ENCODE data around the gene RAD51B. TPM values are rescaled to one million over a fixed set of nuclear protein-coding genes. Genes with fewer than 3 reads are reported as not detected.

The RAD51B gene
- polyA plus RNA-seq, 1 donor: 13.3 TPM

- DNase-seq: no peak
Measured at GRCh38 chr14:68487805-68488590, 668.4 kb downstream of the RAD51B start.

GRCh38 chr14:68491793-68492192 is 672.2 kb downstream of the RAD51B start:
- no peak for DNase-seq

- no peak for DNase-seq
Measured at GRCh38 chr14:68492381-68493151, 673.0 kb downstream of the RAD51B start.

- DNase-seq: no peak
Measured at GRCh38 chr14:68493152-68493911, 673.8 kb downstream of the RAD51B start.

- DNase-seq: no peak
Measured at GRCh38 chr14:68495101-68496039, 675.8 kb downstream of the RAD51B start.

- DNase-seq: no peak
Measured at GRCh38 chr14:68497011-68497410, 677.4 kb downstream of the RAD51B start.

- DNase-seq: no peak
Measured at GRCh38 chr14:68499451-68499850, 679.9 kb downstream of the RAD51B start.

GRCh38 chr14:68501171-68501570 is 681.6 kb downstream of the RAD51B start:
- DNase-seq: no peak

- no peak for DNase-seq
Measured at GRCh38 chr14:68501614-68502052, 682.1 kb downstream of the RAD51B start.

GRCh38 chr14:68502230-68502629 is 682.7 kb downstream of the RAD51B start:
- no peak for DNase-seq

- DNase-seq: no peak
Measured at GRCh38 chr14:68503186-68503825, 683.7 kb downstream of the RAD51B start.

- no peak for DNase-seq
Measured at GRCh38 chr14:68504861-68505260, 685.3 kb downstream of the RAD51B start.

- DNase-seq: no peak
Measured at GRCh38 chr14:68506021-68506644, 686.6 kb downstream of the RAD51B start.

GRCh38 chr14:68506645-68507419 is 687.3 kb downstream of the RAD51B start:
- no peak for DNase-seq

GRCh38 chr14:68507544-68508081 is 688.0 kb downstream of the RAD51B start:
- no peak for DNase-seq

- no peak for DNase-seq
Measured at GRCh38 chr14:68508581-68508980, 689.0 kb downstream of the RAD51B start.

GRCh38 chr14:68509188-68509983 is 689.8 kb downstream of the RAD51B start:
- no peak for DNase-seq

All from left kidney (tissue), 2 donors.